Gastroesophageal sphincter (tissue), 3 donors: ENCODE data around the gene TBKBP1.

ENCODE experiments used
- CTCF ChIP-seq, 4 experiments: fragments of 200-600 bp in 2 of 4; fragments of 450-650 bp in 2 of 4; sonication (generic) in 1 of 4; IDR thresholded peaks; one replicate each; pipeline ENCODE4 v1.5.1; 2017 to 2019; ENCODE audit warnings: antibody characterized with exemption in 4 of 4, mild to moderate bottlenecking in 2 of 4, moderate library complexity in 2 of 4
- POLR2A ChIP-seq, 2 donors: fragments of 450-650 bp; IDR thresholded peaks; one replicate each; pipeline ENCODE4 v1.6.1; 2017; ENCODE audit warnings: antibody characterized with exemption in 2 of 2, mild to moderate bottlenecking in 2 of 2, moderate library complexity in 1 of 2

GRCh38 chr17:47652570-47652969, 41.4 kb upstream of the TBKBP1 start:
- TF ChIP-seq POLR2A (IDR thresholded peaks at IDR 0.05), result no peak
- no peak for TF ChIP-seq CTCF (IDR thresholded peaks at IDR 0.05)
